Spleen (tissue), 7 donors: ENCODE data around the gene XYLT1.

ENCODE experiments used
- CTCF ChIP-seq, 11 experiments: fragments of 200-600 bp in 7 of 11; fragments of 450-650 bp in 4 of 11; sonication (generic) in 4 of 11; IDR thresholded peaks in 8 of 11; conservative IDR thresholded peaks in 3 of 11; 1 replicate in 7 of 11; 2 replicates in 4 of 11; pipeline versions ENCODE4 v1.4.0 to v1.8.0; 2016 to 2021; ENCODE audit warnings: antibody characterized with exemption in 11 of 11, inconsistent platforms in 4 of 11, mild to moderate bottlenecking in 1 of 11
- POLR2AphosphoS5 ChIP-seq, 3 donors: sonication (generic); formaldehyde crosslinking; IDR thresholded peaks; one replicate each; pipeline ENCODE4 v1.5.1; 2017; ENCODE audit warnings: antibody characterized with exemption in 3 of 3
- donor health status: DM: no; HTN: no; CAD: no; lungs with moderate emphysema.
- donor health status: DM: no; HTN: no; CAD: no.
- donor health status: DM: no; HTN: no; CAD: no.

- TF ChIP-seq CTCF (IDR thresholded peaks at IDR 0.05 in 8 of 11, conservative IDR thresholded peaks at IDR 0.05 in 3 of 11) (no peak), POLR2AphosphoS5 (IDR thresholded peaks at IDR 0.05) (no peak)
These were observed 309.8 kb downstream of the XYLT1 start for GRCh38 chr16:17160920-17161431.
